Liver (tissue), 9 donors: ENCODE results near the gene AIP. TPM values are rescaled to one million over a fixed set of nuclear protein-coding genes. Genes with fewer than 3 reads are reported as not detected.

Experiments used
- DNase-seq: peaks from one replicate; pipeline ENCODE4 v3.0.0-alpha.2; 2017; ENCODE audit warnings: low spot score
- H3K27ac ChIP-seq, 2 donors: one replicate each; pipeline ENCODE4 v1.7.0; 2013; ENCODE audit warnings: inconsistent platforms in 2 of 2, low read length in 2 of 2, control low read depth in 1 of 2, low read depth in 1 of 2, mild to moderate bottlenecking in 1 of 2
- H3K27me3 ChIP-seq, 4 donors: one replicate each; pipeline versions ENCODE4 v1.6.1 to v1.7.0; 2013; ENCODE audit warnings: low read length in 3 of 4, inconsistent platforms in 1 of 4, mild to moderate bottlenecking in 1 of 4, moderate library complexity in 1 of 4; ENCODE audit not compliant: control insufficient read depth in 4 of 4, insufficient read depth in 4 of 4
- H3K36me3 ChIP-seq, 4 donors: one replicate each; pipeline versions ENCODE4 v1.6.1 to v1.7.0; 2013; ENCODE audit warnings: low read length in 3 of 4, mild to moderate bottlenecking in 3 of 4, low read depth in 1 of 4, moderate library complexity in 1 of 4; ENCODE audit not compliant: control insufficient read depth in 4 of 4, insufficient read depth in 3 of 4
- H3K4me1 ChIP-seq, 4 donors: one replicate each; pipeline versions ENCODE4 v1.6.1 to v1.7.0; 2013; ENCODE audit warnings: low read length in 3 of 4, mild to moderate bottlenecking in 3 of 4, moderate library complexity in 1 of 4; ENCODE audit not compliant: control insufficient read depth in 4 of 4, insufficient read depth in 4 of 4
- H3K4me3 ChIP-seq, 3 donors: one replicate each; pipeline versions ENCODE4 v1.6.1 to v1.7.0; 2013; ENCODE audit warnings: low read length in 3 of 3, control low read depth in 1 of 3, low read depth in 1 of 3, mild to moderate bottlenecking in 1 of 3
- H3K9ac ChIP-seq, 2 donors: one replicate each; pipeline ENCODE4 v1.7.0; 2013; ENCODE audit warnings: low read length in 2 of 2, mild to moderate bottlenecking in 2 of 2, moderate library complexity in 2 of 2, control low read depth in 1 of 2, low read depth in 1 of 2
- H3K9me3 ChIP-seq, 4 donors: one replicate each; pipeline versions ENCODE4 v1.6.1 to v1.7.0; 2013; ENCODE audit warnings: low read length in 3 of 4; ENCODE audit not compliant: control insufficient read depth in 4 of 4
- ATF3 ChIP-seq: IDR thresholded peaks from 2 replicates; pipeline ENCODE4 v1.6.1; 2016; ENCODE audit warnings: antibody characterized with exemption
- EGR1 ChIP-seq, 2 donors: IDR thresholded peaks; 2 replicates each; pipeline ENCODE4 v1.6.1; 2016 to 2018; ENCODE audit warnings: antibody characterized with exemption in 2 of 2, low read depth in 2 of 2
- FOXA1 ChIP-seq: IDR thresholded peaks from 2 replicates; pipeline ENCODE4 v1.6.1; 2016; ENCODE audit warnings: antibody characterized with exemption
- FOXA2 ChIP-seq: IDR thresholded peaks from 2 replicates; pipeline ENCODE4 v1.6.1; 2016; ENCODE audit warnings: antibody characterized with exemption
- JUND ChIP-seq, 2 donors: IDR thresholded peaks; 2 replicates each; pipeline ENCODE4 v1.6.1; 2016; ENCODE audit warnings: antibody characterized with exemption in 2 of 2
- MAX ChIP-seq: IDR thresholded peaks from 2 replicates; pipeline ENCODE4 v1.6.1; 2016; ENCODE audit warnings: antibody characterized with exemption
- SP1 ChIP-seq: IDR thresholded peaks from 2 replicates; pipeline ENCODE4 v1.6.1; 2018; ENCODE audit warnings: antibody characterized with exemption, mild to moderate bottlenecking
- TAF1 ChIP-seq: conservative IDR thresholded peaks from 2 replicates; pipeline ENCODE4 v1.6.1; 2016; ENCODE audit warnings: antibody characterized with exemption, mild to moderate bottlenecking
- YY1 ChIP-seq: IDR thresholded peaks from 2 replicates; pipeline ENCODE4 v1.6.1; 2016; ENCODE audit warnings: antibody characterized with exemption, mild to moderate bottlenecking
- ZBTB33 ChIP-seq: IDR thresholded peaks from 2 replicates; pipeline ENCODE4 v1.6.1; 2016; ENCODE audit warnings: antibody characterized with exemption
- WGBS: extraction: QIAGEN DNeasy Blood & Tissue Kit; methylation state at CpG from one replicate; pipeline ENCODE4 v1.1.7; 2013; 5-methylcytosine and 5-hydroxymethylcytosine counted together
- polyA plus RNA-seq, 2 donors: library from polyadenylated mRNA; stranded (reverse) in 1 of 2; unstranded in 1 of 2; fragments of 200-250 nt in 1 of 2; fragments of >200 nt in 1 of 2; fragmentation: Nextera tagmentation in 1 of 2; extraction: Ambion mirVana in 1 of 2; gene quantifications; one replicate each; pipeline versions ENCODE4 v1.2.1 to v1.2.3, GENCODE V29; 2013 to 2015
- total RNA-seq, 2 donors: library from RNA; depleted of rRNA; stranded (reverse); fragments of >200 nt; gene quantifications; one replicate each; pipeline ENCODE4 v1.2.3, GENCODE V29; 2014
- TF ChIP-seq, protein P1 (sequence below): fragments of 150-350 bp; IDR thresholded peaks from 2 replicates; pipeline ENCODE4 v1.5.1; 2017; ENCODE audit warnings: improper control_type of control experiment, low read depth, low read length; ENCODE audit not compliant: missing input control
- TF ChIP-seq, protein P2 (sequence below): IDR thresholded peaks from 2 replicates; pipeline ENCODE4 v1.6.1; 2016; ENCODE audit warnings: antibody characterized with exemption, mild to moderate bottlenecking
- donor health status: healthy.
- donor health status: healthy.
- donor health status: healthy.
- donor health status: healthy.
- donor health status: healthy.

Gene AIP
- total and polyA plus RNA-seq, 4 donors: 17.6 to 28.2 (median 23.1) TPM

DNA sequence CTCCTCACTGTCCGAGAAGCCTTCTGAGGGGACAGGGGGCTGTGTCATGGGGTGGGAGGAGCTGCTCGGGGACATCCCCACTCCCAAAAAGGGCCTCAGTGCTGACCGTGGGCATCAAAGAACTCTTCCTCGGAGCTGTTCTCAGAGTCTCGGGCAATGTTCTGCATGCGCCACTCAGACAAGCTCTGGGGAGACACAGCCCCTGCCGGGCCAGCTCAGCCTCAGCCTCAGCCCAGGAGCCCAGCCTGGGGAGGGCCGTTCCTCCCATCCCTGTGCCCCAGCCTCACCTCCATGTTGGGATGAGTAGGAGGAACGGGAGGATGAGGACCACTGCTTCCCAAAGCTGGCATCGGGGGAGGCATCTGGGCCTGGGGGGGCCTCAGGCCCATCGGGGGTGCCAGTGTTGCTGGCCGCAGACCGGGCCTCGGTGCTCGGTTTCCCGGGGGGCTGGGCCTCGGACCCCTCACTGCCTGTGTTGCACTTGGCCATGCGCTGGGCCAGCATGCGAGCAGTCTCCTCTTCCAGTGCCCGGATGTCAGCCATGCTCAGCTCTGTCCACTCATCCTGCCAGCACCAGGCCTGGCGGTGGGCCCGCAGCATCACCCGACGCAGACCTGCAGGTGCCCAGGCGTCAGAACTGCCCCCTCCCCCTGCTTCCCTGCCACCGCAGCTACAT is 17.1 kb downstream of the AIP start:
- TF ChIP-seq, protein P1, sequence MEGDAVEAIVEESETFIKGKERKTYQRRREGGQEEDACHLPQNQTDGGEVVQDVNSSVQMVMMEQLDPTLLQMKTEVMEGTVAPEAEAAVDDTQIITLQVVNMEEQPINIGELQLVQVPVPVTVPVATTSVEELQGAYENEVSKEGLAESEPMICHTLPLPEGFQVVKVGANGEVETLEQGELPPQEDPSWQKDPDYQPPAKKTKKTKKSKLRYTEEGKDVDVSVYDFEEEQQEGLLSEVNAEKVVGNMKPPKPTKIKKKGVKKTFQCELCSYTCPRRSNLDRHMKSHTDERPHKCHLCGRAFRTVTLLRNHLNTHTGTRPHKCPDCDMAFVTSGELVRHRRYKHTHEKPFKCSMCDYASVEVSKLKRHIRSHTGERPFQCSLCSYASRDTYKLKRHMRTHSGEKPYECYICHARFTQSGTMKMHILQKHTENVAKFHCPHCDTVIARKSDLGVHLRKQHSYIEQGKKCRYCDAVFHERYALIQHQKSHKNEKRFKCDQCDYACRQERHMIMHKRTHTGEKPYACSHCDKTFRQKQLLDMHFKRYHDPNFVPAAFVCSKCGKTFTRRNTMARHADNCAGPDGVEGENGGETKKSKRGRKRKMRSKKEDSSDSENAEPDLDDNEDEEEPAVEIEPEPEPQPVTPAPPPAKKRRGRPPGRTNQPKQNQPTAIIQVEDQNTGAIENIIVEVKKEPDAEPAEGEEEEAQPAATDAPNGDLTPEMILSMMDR: no peak
- TF ChIP-seq, protein P2, sequence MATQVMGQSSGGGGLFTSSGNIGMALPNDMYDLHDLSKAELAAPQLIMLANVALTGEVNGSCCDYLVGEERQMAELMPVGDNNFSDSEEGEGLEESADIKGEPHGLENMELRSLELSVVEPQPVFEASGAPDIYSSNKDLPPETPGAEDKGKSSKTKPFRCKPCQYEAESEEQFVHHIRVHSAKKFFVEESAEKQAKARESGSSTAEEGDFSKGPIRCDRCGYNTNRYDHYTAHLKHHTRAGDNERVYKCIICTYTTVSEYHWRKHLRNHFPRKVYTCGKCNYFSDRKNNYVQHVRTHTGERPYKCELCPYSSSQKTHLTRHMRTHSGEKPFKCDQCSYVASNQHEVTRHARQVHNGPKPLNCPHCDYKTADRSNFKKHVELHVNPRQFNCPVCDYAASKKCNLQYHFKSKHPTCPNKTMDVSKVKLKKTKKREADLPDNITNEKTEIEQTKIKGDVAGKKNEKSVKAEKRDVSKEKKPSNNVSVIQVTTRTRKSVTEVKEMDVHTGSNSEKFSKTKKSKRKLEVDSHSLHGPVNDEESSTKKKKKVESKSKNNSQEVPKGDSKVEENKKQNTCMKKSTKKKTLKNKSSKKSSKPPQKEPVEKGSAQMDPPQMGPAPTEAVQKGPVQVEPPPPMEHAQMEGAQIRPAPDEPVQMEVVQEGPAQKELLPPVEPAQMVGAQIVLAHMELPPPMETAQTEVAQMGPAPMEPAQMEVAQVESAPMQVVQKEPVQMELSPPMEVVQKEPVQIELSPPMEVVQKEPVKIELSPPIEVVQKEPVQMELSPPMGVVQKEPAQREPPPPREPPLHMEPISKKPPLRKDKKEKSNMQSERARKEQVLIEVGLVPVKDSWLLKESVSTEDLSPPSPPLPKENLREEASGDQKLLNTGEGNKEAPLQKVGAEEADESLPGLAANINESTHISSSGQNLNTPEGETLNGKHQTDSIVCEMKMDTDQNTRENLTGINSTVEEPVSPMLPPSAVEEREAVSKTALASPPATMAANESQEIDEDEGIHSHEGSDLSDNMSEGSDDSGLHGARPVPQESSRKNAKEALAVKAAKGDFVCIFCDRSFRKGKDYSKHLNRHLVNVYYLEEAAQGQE: no peak
- no peak for TF ChIP-seq SP1
- no peak for TF ChIP-seq TAF1
- peaks cover 4 to 14% (median 5%) of the 10 kb centered on the region in 4 donors for H3K4me1 ChIP-seq
- peaks cover 0 to 10% (median 2%) of the 10 kb centered on the region in 4 donors for H3K36me3 ChIP-seq
- no peaks in the 10 kb centered on the region for H3K9me3 ChIP-seq
- no peak overlapping the region for H3K9ac ChIP-seq
- H3K4me3 ChIP-seq: no peak overlapping the region
- DNase-seq: no peak
- WGBS: 97% methylated on average over 26 of the region's 26 CpGs
- H3K27me3 ChIP-seq: no peaks in the 10 kb centered on the region
- no peak overlapping the region for H3K27ac ChIP-seq

DNA sequence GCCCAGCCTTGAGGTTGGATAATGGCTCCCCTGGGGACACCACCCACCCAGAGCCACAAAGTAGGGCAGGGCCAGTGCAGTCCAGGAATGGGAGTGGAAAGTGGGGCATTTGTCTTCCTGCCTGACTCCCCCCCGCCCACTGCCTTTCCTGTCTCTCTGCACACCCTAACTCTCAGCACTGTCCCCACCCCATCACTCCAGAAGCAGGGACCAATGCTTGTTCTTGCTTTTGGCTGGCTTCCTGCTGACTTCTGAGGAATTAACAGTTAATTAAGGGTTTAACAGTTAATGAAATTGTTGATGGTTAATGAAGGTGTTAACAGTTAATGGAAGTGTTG is 17.6 kb downstream of the AIP start:
- TF ChIP-seq MAX (no peak), EGR1 (IDR thresholded peaks at IDR 0.05; ENCODE audit: low read depth in 2 of 2) (no peak), TAF1 (no peak), SP1 (no peak), JUND (IDR thresholded peaks at IDR 0.05) (no peak), YY1 (no peak), FOXA1 (no peak), ATF3 (no peak), ZBTB33 (no peak), FOXA2 (no peak)
- TF ChIP-seq, protein P1: no peak
- TF ChIP-seq, protein P2: no peak
- WGBS: 98% methylated on average over 1 of the region's 1 CpG
- no peaks in the 10 kb centered on the region for H3K9me3 ChIP-seq
- H3K4me3 ChIP-seq: no peak overlapping the region
- H3K27ac ChIP-seq: no peak overlapping the region
- no peak for DNase-seq
- no peak overlapping the region for H3K9ac ChIP-seq
- peaks cover 0 to 6% (median 1%) of the 10 kb centered on the region in 4 donors for H3K36me3 ChIP-seq
- H3K27me3 ChIP-seq: no peaks in the 10 kb centered on the region
- peaks cover 4 to 16% (median 7%) of the 10 kb centered on the region in 4 donors for H3K4me1 ChIP-seq
